GM12878 (cell line): ENCODE data around the gene KIFC3. TPM values are rescaled to one million over a fixed set of nuclear protein-coding genes. Genes with fewer than 3 reads are reported as not detected.

ENCODE experiments used
- ATAC-seq: fragments of 200-7000 bp; cut with Tn5 transposase; 3 replicates; pipeline ENCODE4 v1.9.1; 2020; ENCODE audit warnings: mild to moderate bottlenecking, moderate library complexity
- BruUV-seq: library from RNA; stranded (reverse); fragments of 400-500 nt; replicated peaks from 2 replicates; lab custom pipeline; 2021; lab: Mats Ljungman, UMichigan
- CTCF ChIA-PET: fragments of 300-600 bp; sonication (Branson Sonifier 250); formaldehyde crosslinking; extraction: SDS; loops from one replicate; lab custom pipeline; 2021; ENCODE audit warnings: inconsistent platforms; lab: Yijun Ruan, JAX
- POLR2A ChIA-PET: fragments of 350-600 bp; formaldehyde crosslinking; extraction: SDS; loops from one replicate; lab custom pipeline; 2021; ENCODE audit warnings: inconsistent platforms; lab: Charles Lee
- RAD21 ChIA-PET: fragments of 300-600 bp; sonication (Branson Sonifier 250); formaldehyde crosslinking; loops from one replicate; lab custom pipeline; 2023; ENCODE audit warnings: antibody characterized with exemption; ENCODE audit not compliant: unreplicated experiment; lab: Charles Lee
- SMC1A ChIA-PET: fragments of 300-600 bp; sonication (Branson Sonifier 250); formaldehyde crosslinking; loops from one replicate; lab custom pipeline; 2023; ENCODE audit not compliant: unreplicated experiment, uncharacterized antibody; lab: Charles Lee
- DNase-seq: peaks from one replicate; pipeline ENCODE4 v3.0.0-alpha.2; 2011; ENCODE audit warnings: low read depth, low spot score
- FAIRE-seq: peaks from 3 replicates; lab custom pipeline; 2011; peaks lifted over from hg19 to GRCh38; lab: Jason Lieb, UNC
- H2AFZ ChIP-seq: 2 replicates; pipeline ENCODE4 v1.6.0; 2011; ENCODE audit warnings: low read depth, low read length, control low read depth; ENCODE audit not compliant: control insufficient read depth
- H3K27ac ChIP-seq: 2 replicates; pipeline ENCODE4 v1.5.1; 2011; ENCODE audit warnings: control low read depth; ENCODE audit not compliant: control insufficient read depth, insufficient read depth
- H3K27me3 ChIP-seq, 2 experiments: replicated peaks in 1 of 2; 2 replicates each; pipeline versions ENCODE4 v1.6.0 to v1.6.1; 2011; ENCODE audit warnings: low read length in 1 of 2; ENCODE audit not compliant: control insufficient read depth in 2 of 2, insufficient read depth in 2 of 2
- H3K36me3 ChIP-seq, 2 experiments: 2 replicates each; pipeline ENCODE4 v1.5.1; 2011; ENCODE audit warnings: low read length in 1 of 2; ENCODE audit not compliant: control insufficient read depth in 2 of 2, insufficient read depth in 2 of 2
- H3K4me1 ChIP-seq: 2 replicates; pipeline ENCODE4 v1.6.1; 2011; ENCODE audit warnings: mild to moderate bottlenecking, low read length, moderate library complexity, mixed read lengths; ENCODE audit not compliant: control insufficient read depth, insufficient read depth
- H3K4me2 ChIP-seq: 2 replicates; pipeline ENCODE4 v1.6.0; 2011; ENCODE audit warnings: control low read depth; ENCODE audit not compliant: control insufficient read depth, insufficient read depth
- H3K4me3 ChIP-seq: fragments of 200-600 bp; sonication (generic); 2 replicates; pipeline ENCODE4 v1.5.1; 2016
- H3K79me2 ChIP-seq: 2 replicates; pipeline ENCODE4 v1.6.0; 2011; ENCODE audit warnings: low read length; ENCODE audit not compliant: control insufficient read depth, insufficient read depth
- H3K9ac ChIP-seq: 2 replicates; pipeline ENCODE4 v1.8.0; 2011; ENCODE audit warnings: low read length, control low read depth, mixed read lengths; ENCODE audit not compliant: control insufficient read depth, insufficient read depth
- H3K9me3 ChIP-seq: replicated peaks from 3 replicates; pipeline ENCODE4 v1.5.1; 2011; ENCODE audit warnings: mild to moderate bottlenecking, low read length; ENCODE audit not compliant: control insufficient read depth, insufficient read depth
- H4K20me1 ChIP-seq: 2 replicates; pipeline ENCODE4 v1.6.0; 2011; ENCODE audit not compliant: control insufficient read depth, insufficient read depth
- BRCA1 ChIP-seq: IDR thresholded peaks from 2 replicates; pipeline ENCODE4 v1.6.1; 2011; ENCODE audit warnings: low read depth, low read length, improper control_type of control experiment
- CEBPB ChIP-seq, 2 experiments: fragments of 150-350 bp in 1 of 2; IDR thresholded peaks; 2 replicates each; pipeline ENCODE4 v1.6.1; 2012 to 2014; ENCODE audit warnings: low read depth in 2 of 2, low read length in 2 of 2, borderline replicate concordance in 1 of 2, inconsistent platforms in 1 of 2
- ESRRA ChIP-seq: IDR thresholded peaks from 2 replicates; pipeline ENCODE4 v1.6.1; 2012; ENCODE audit warnings: mild to moderate bottlenecking, low read length, improper control_type of control experiment
- KAT2A ChIP-seq: conservative IDR thresholded peaks from 2 replicates; pipeline ENCODE4 v1.6.1; 2011; ENCODE audit warnings: low read depth, low read length; ENCODE audit not compliant: control insufficient read depth
- KLF5 ChIP-seq: fragments of 450-650 bp; IDR thresholded peaks from 2 replicates; pipeline ENCODE4 v1.6.1; 2014; ENCODE audit warnings: mild to moderate bottlenecking; ENCODE audit not compliant: partially characterized antibody
- MYC ChIP-seq: IDR thresholded peaks from 2 replicates; pipeline ENCODE4 v1.6.1; 2011; ENCODE audit warnings: mild to moderate bottlenecking, low read length, moderate library complexity, inconsistent platforms; ENCODE audit not compliant: insufficient read depth, insufficient replicate concordance, insufficient read length, severe bottlenecking
- ZNF274 ChIP-seq: IDR thresholded peaks from one replicate; pipeline ENCODE4 v1.8.0; 2011; ENCODE audit not compliant: insufficient read length, insufficient read depth
- WGBS: methylation state at CpG from one replicate; pipeline ENCODE4 v1.1.6; 2016; ENCODE audit warnings: low lambda C conversion rate; ENCODE audit not compliant: insufficient replicate concordance, insufficient coverage; ENCODE audit errors: missing lambda C conversion rate; 5-methylcytosine and 5-hydroxymethylcytosine counted together
- in situ Hi-C: fragments of 300-500 bp; cut with MboI; formaldehyde crosslinking; loops from 9 replicates; pipeline ENCODE4 v1.14.3; 2018; ENCODE audit warnings: mixed read lengths
- intact Hi-C: fragments of 100-400 bp; cut with micrococcal nuclease; formaldehyde crosslinking; loops from one replicate; pipeline ENCODE4 v1.14.2; 2022; ENCODE audit not compliant: unreplicated experiment
- polyA plus RNA-seq, 11 experiments: library from polyadenylated mRNA; depleted of rRNA in 4 of 11; unstranded in 6 of 11; stranded (reverse) in 5 of 11; fragments of >200 nt; fragmentation: Nextera tagmentation in 4 of 11; fragmentation: Illumina TruSeq in 1 of 11; extraction: Ambion mirVana in 4 of 11; extraction: Trizol in 1 of 11; gene quantifications; 1 replicate in 1 of 11; 2 replicates in 10 of 11; pipeline versions ENCODE4 v1.2.1 to v1.2.3, GENCODE V29; 2011 to 2016; ENCODE audit warnings: inconsistent platforms in 2 of 11, missing spikeins in 2 of 11, low read depth in 1 of 11
- total RNA-seq, 4 experiments: library from RNA; depleted of rRNA in 3 of 4; stranded (reverse); fragments of >200 nt in 3 of 4; fragmentation: Illumina TruSeq in 1 of 4; extraction: Trizol in 1 of 4; gene quantifications; 2 replicates each; pipeline versions ENCODE4 v1.2.1 to v1.2.3, GENCODE V29; 2013 to 2021
- TF ChIP-seq, protein P1 (sequence below): IDR thresholded peaks from 2 replicates; pipeline ENCODE4 v1.6.1; 2011; ENCODE audit warnings: mild to moderate bottlenecking, low read depth, low read length, moderate library complexity; ENCODE audit not compliant: insufficient replicate concordance
- TF ChIP-seq, protein P2 (sequence below): fragments of 450-650 bp; IDR thresholded peaks from 2 replicates; pipeline ENCODE4 v1.6.1; 2017; ENCODE audit warnings: mild to moderate bottlenecking, moderate library complexity

Gene KIFC3
- total and polyA plus RNA-seq, 10 of the 15 experiments (the other 5 are each of a cell fraction or from before 2014, with no cell fraction given): 0.22 to 1.3 (median 0.26) TPM; not detected in 3

DNA sequence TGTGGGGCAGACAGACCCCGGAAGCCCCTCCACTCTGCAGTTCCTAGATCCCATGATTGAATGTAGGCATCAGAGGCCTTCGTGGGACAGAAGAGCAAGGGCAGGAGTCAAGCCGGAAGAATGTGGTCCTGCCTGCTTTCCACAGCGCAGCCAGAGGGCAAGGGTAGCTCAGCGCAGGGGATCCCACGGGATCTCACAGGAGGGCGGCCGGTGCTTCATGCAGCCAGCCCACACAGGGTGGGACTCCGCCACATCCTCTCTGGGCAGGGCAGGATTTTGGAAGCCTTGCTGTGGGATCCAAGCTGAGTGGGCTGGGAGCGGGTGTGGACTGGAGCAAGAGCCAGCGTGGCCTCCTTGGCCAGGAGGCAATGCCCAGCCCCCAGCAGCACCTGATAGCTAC, 53.7 kb downstream of the KIFC3 start:
- SMC1A ChIA-PET: no interaction called here
- in situ Hi-C loops (no loop called here), intact Hi-C loops (no loop called here)
- ATAC-seq: no peak
- peaks cover 0 to 2% of the 10 kb centered on the region in 2 experiments; a peak in 2 of 4 replicates for H3K36me3 ChIP-seq
- POLR2A ChIA-PET: no interaction called here
- BruUV-seq: no TSS peak
- CTCF ChIA-PET: interaction anchor here (1.4 to 1.8 kb wide), 2 partner anchors 149 to 172 kb away, joined by 4 to 5 read pairs; no protein-coding TSS in a partner anchor
- H3K4me2 ChIP-seq: no peak overlapping the region
- H3K79me2 ChIP-seq: no peaks in the 10 kb centered on the region
- WGBS: 84% methylated on average over 11 of the region's 11 CpGs
- H3K9ac ChIP-seq: no peak overlapping the region
- no peak overlapping the region for H2AFZ ChIP-seq
- RAD21 ChIA-PET: no interaction called here
- no peak for FAIRE-seq
- no peaks in the 10 kb centered on the region for H3K27me3 ChIP-seq
- H3K4me1 ChIP-seq: no peaks in the 10 kb centered on the region
- TF ChIP-seq KLF5: no peak
- TF ChIP-seq CEBPB (IDR thresholded peaks at IDR 0.05; ENCODE audit: borderline replicate concordance in 1 of 2, low read depth in 2 of 2, low read length in 2 of 2): no peak
- DNase-seq: no peak
- no peaks in the 10 kb centered on the region for H4K20me1 ChIP-seq
- no peaks in the 10 kb centered on the region for H3K9me3 ChIP-seq
- H3K27ac ChIP-seq: no peak overlapping the region
- no peak overlapping the region for H3K4me3 ChIP-seq

DNA sequence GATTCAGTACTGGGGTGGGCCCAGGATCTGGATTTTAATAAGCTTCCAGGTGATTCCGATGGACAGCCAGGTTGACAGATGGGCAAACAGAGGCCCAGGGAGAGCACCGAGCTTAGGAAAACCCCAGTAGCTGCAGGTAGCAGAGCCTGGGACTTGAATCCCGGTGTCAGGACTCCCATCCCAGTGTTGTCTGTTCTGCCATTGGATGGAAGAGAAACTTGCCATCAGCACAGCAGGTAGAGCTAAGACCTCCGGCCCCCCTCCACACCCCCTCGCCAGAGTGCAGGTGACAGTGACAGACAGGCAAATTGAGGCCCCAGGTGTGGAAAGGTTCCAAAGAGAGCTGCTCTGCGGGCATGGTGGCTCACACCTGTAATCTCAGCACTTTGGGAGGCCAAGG, 54.3 kb downstream of the KIFC3 start:
- H3K79me2 ChIP-seq: no peaks in the 10 kb centered on the region
- no peak overlapping the region for H3K27ac ChIP-seq
- H4K20me1 ChIP-seq: no peaks in the 10 kb centered on the region
- ChIA-PET SMC1A (no interaction called here), RAD21 (no interaction called here), POLR2A (no interaction called here), CTCF (interaction anchor here (1.4 to 1.8 kb wide), 2 partner anchors 148 to 172 kb away, joined by 4 to 5 read pairs; no protein-coding TSS in a partner anchor)
- intact Hi-C loops (no loop called here), in situ Hi-C loops (no loop called here)
- FAIRE-seq (no peak), ATAC-seq (no peak), DNase-seq (no peak)
- no peak overlapping the region for H2AFZ ChIP-seq
- H3K36me3 ChIP-seq: peaks cover 0 to 2% of the 10 kb centered on the region in 2 experiments; a peak in 2 of 4 replicates
- no peak overlapping the region for H3K4me2 ChIP-seq
- H3K9me3 ChIP-seq: no peaks in the 10 kb centered on the region
- WGBS: 88% methylated on average over 6 of the region's 6 CpGs
- no peak overlapping the region for H3K4me3 ChIP-seq
- H3K9ac ChIP-seq: no peak overlapping the region
- BruUV-seq: no TSS peak
- no peaks in the 10 kb centered on the region for H3K27me3 ChIP-seq
- H3K4me1 ChIP-seq: no peaks in the 10 kb centered on the region
- TF ChIP-seq, protein P1, sequence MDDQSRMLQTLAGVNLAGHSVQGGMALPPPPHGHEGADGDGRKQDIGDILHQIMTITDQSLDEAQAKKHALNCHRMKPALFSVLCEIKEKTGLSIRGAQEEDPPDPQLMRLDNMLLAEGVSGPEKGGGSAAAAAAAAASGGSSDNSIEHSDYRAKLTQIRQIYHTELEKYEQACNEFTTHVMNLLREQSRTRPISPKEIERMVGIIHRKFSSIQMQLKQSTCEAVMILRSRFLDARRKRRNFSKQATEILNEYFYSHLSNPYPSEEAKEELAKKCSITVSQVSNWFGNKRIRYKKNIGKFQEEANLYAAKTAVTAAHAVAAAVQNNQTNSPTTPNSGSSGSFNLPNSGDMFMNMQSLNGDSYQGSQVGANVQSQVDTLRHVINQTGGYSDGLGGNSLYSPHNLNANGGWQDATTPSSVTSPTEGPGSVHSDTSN: no peak
- no peak for TF ChIP-seq MYC
- no peak for TF ChIP-seq ESRRA
- TF ChIP-seq ZNF274: no peak
- no peak for TF ChIP-seq BRCA1
- no peak for TF ChIP-seq KAT2A
- TF ChIP-seq, protein P2, sequence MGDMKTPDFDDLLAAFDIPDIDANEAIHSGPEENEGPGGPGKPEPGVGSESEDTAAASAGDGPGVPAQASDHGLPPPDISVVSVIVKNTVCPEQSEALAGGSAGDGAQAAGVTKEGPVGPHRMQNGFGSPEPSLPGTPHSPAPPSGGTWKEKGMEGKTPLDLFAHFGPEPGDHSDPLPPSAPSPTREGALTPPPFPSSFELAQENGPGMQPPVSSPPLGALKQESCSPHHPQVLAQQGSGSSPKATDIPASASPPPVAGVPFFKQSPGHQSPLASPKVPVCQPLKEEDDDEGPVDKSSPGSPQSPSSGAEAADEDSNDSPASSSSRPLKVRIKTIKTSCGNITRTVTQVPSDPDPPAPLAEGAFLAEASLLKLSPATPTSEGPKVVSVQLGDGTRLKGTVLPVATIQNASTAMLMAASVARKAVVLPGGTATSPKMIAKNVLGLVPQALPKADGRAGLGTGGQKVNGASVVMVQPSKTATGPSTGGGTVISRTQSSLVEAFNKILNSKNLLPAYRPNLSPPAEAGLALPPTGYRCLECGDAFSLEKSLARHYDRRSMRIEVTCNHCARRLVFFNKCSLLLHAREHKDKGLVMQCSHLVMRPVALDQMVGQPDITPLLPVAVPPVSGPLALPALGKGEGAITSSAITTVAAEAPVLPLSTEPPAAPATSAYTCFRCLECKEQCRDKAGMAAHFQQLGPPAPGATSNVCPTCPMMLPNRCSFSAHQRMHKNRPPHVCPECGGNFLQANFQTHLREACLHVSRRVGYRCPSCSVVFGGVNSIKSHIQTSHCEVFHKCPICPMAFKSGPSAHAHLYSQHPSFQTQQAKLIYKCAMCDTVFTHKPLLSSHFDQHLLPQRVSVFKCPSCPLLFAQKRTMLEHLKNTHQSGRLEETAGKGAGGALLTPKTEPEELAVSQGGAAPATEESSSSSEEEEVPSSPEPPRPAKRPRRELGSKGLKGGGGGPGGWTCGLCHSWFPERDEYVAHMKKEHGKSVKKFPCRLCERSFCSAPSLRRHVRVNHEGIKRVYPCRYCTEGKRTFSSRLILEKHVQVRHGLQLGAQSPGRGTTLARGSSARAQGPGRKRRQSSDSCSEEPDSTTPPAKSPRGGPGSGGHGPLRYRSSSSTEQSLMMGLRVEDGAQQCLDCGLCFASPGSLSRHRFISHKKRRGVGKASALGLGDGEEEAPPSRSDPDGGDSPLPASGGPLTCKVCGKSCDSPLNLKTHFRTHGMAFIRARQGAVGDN: no peak
